ENCODE measurements around the gene NT5C.
"Not testable (repeated sequence)": the region's sequence is repeated elsewhere in the genome, so short reads cannot be mapped to it uniquely, and the experiment has no call there.

The NT5C gene

GRCh38 chr17:75131278-75132017, at the start of gene NT5C:
Gene NT5C, minus strand, starts transcription at chr17:75131742. Its CDS starts 35 bp downstream, at chr17:75131707.
- DNase-seq (ENCODE audit: extremely low read depth in 1 of 2, low read depth in 1 of 2) = peak in 1 of 2 donors; percentile 47

DNA sequence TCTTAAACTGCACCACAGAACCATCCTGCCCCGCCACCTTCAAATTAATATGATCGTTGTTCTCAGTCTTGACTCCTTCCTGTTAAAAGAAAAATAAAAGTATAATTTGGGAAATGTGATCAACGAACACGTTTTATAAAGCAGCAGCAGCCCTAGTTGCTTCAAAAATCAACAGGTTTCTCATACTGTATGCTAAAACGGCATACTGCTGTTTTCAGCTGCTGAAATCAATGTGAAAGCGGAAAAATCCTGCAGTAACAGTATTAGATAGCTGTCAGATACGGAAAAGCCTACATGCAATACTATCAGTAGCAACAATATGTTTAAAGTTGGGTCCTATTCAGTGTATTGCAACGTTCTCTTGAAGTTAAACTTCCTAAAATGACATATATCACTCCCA, 49.6 kb upstream of the NT5C start:
- no peak for DNase-seq (ENCODE audit: extremely low read depth in 1 of 2, low read depth in 1 of 2)

- no peak for DNase-seq (ENCODE audit: extremely low read depth in 1 of 2, low read depth in 1 of 2)
Observed at GRCh38 chr17:75178453-75178852, 46.9 kb upstream of the NT5C start.

DNA sequence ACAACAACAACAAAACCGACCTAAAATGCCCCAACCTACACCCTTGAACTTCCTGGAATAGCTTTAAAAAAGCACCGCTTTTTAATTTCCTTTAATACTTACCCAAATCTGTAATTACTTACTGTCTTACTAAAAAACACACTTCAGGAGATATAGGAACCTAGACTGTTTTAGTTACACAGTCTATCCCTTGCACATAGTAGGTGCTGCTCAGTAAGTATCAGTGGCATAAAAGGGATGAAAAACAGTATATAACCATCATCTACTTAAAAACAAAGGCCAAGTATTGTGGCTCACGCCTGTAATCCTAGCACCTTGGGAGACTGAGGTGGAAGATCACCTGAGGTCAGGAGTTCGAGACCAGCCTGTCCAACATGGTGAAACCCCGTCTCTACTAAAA, 45.1 kb upstream of the NT5C start:
- no peak for DNase-seq (ENCODE audit: extremely low read depth in 1 of 2, low read depth in 1 of 2)

DNA sequence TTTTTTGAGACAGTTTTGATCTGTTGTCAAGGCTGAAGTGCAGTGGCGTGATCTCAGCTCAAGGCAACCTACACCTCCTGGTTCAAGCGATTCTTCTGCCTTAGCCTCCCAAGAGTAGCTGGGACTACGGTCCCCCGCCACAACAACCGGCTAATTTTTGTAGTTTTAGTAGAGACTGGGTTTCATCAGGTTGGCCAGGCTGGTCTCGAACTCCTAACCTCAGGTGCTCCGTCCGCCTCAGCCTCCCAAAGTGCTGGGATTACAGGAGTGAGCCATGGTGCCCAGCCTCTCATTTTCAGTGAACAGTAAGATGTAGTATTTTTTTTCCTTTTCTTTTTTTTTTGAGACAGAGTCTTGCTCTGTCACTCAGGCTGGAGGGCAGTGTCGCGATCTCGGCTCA, 43.5 kb upstream of the NT5C start:
- no peak for DNase-seq (ENCODE audit: extremely low read depth in 1 of 2, low read depth in 1 of 2)

- no peak for DNase-seq (ENCODE audit: extremely low read depth in 1 of 2, low read depth in 1 of 2)
Observed at GRCh38 chr17:75173526-75173925, 42.0 kb upstream of the NT5C start.

DNA sequence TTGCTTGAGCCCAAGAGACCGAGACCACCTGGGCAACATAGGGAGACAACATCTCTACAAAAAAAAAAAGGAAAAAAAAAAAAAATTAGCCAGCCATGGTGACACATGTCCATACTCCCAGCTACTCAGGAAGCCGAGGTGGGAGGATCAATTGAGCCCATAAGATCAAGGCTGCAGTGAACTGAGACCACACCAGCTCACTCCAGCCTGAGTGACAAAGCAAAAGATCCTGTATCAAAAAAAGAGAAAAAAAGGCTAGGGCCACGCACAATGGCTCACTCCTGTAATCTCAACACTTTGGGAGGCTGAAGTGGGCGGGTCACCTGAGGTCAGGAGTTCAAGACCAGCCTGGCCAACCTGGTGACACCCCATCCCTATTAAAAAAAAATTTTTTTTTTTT, 37.5 kb upstream of the NT5C start:
- no peak for DNase-seq (ENCODE audit: extremely low read depth in 1 of 2, low read depth in 1 of 2)

- not testable (repeated sequence) for DNase-seq (ENCODE audit: extremely low read depth in 1 of 2, low read depth in 1 of 2)
Observed at GRCh38 chr17:75164606-75165005, 33.1 kb upstream of the NT5C start.

DNA sequence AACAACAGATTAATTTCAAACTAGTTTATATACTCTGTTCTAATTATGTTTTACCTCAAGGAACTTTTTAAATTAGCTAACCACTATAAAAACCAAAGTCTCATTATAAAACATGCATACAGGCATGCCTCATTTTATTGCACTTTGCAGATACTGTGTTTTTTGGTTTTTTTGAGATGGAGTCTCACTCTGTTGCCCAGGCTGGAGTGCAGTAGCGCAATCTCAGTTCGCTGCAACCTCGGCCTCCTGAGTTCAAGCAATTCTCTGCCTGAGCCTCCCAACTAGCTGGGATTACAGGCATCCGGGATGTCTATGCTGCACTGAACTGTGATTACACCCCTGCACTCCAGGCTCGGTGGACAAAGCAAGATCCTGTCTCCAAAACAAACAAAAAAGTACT, 31.5 kb upstream of the NT5C start:
- DNase-seq (ENCODE audit: extremely low read depth in 1 of 2, low read depth in 1 of 2) = no peak

DNA sequence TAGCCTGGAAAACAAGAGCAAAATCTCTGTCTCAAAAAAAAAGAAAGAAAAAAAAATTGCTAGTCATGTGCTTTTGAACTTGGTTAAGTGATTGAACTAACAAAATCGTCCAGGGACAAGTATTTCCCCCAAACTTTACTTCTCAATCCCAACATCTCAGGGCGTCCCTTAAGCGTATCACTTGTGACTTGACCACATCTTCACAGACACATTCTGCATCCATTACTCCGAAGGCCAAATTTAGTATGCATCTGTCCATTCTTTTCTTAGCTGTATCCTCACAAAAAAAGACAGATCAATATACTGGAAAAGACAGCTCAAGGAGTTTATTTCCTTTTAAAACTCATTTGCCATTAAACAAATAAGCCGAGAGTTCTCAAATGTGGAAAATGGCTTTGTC, 28.7 kb upstream of the NT5C start:
- DNase-seq (ENCODE audit: extremely low read depth in 1 of 2, low read depth in 1 of 2) = no peak

DNA sequence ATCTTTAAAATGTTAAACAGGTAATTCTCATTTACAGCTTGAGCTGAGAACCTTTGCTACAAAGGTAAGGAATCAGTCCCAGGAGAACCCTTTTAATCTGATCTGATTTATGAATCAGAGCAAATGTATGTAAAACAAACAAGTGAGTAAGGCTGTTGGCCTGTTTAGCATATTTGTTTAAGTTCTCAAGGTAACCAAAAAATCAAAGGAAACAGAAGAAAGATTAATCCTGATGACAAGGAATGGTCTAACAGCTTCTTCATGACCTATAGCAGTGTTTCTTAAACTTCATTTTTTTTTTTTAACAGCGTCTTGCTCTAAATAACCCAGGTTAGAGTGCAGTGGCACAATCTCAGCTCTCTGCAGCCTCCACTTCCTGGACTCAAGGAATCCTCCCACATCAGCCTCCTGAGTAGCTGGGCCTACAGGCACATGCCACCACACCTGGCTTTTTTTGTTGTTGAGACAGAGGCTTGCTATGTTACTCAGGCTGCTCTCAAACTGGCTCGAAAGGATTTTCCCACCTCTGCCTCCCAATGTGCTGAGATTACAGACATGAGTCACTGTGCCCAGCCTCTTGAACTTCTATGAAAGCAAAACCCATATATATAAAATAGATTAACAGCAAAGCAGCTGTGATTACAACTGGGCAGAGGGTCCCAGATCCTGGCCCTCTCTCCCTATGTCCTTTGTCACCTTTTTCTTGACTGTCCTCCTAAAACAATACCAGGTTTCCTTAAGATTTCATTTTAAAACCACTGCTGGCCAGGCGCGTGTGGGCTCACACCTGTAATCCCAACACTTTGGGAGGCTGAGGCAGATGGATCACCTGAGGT, 27.9 kb upstream of the NT5C start:
- no peak for DNase-seq (ENCODE audit: extremely low read depth in 1 of 2, low read depth in 1 of 2)

DNA sequence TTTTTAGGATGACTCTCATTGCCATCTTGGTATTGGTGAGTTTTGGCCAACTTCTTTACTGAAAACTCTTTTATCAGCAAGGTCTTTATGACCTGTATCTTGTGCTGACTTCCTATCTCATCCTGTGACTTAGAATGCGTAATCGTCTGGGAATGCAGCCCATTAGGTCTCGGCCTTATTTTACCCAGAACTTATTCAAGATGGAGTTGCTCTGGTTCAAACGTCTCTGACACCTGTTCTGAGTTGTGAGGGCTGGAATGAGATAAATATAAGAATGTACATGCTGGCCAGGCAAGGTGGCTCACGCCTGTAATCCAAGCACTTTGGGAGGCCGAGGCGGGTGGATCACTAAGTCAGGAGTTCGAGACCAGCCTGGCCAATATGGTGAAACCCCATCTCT, 26.9 kb upstream of the NT5C start:
- not testable (repeated sequence) for DNase-seq (ENCODE audit: extremely low read depth in 1 of 2, low read depth in 1 of 2)

- DNase-seq (ENCODE audit: extremely low read depth in 1 of 2, low read depth in 1 of 2) = no peak
Observed at GRCh38 chr17:75155191-75155601, 23.7 kb upstream of the NT5C start.

DNA sequence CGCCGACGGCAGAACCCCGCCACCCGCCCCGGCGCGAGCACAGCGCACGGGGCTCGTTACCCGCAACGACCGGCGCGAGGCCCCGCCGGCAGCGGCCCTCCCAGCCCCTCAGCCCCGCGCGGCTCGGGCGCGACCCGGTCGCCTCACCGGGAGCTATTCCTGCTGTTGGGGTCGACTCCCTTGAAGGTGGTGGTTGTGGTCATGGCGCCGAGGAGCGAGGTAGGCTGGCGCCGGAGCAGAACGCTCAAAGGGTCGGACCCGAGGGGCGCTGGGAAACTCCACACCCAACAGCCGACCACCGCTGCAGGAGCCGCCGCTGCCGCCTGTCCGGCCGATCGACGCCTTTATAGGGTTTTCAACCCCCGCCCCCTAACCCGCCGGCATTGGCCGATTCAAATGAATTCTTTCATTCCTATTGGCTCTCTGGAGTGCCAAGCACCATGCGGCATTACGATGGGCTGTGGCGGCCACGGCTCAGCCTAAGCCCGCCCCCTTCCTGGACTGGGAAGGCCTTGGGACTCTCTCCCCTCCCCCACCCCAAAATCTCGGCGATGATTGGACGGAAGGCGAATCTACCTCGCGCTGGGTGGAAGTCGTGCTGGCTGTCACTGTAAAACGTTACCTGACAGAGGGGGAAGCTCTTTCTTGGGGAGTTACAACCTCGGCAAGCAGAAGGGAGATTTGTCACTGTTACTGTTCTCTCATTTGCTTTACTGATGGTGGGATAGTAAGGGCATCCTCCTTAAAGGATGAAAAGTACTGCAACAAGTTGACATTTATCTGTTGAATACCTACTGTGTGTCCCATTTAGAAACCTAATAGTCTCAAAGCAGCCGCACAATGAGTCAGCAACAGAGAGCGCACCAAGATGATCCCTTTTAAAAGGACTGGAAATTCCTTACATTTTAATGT, 22.9 kb upstream of the NT5C start, which contains the start of gene JPT1:
JPT1 (minus strand) TSS at position 318 of the 912 bp plus-strand sequence; CDS start at position 203, 115 bp downstream.
- peak; percentile 93 for DNase-seq (ENCODE audit: extremely low read depth in 1 of 2, low read depth in 1 of 2)

DNA sequence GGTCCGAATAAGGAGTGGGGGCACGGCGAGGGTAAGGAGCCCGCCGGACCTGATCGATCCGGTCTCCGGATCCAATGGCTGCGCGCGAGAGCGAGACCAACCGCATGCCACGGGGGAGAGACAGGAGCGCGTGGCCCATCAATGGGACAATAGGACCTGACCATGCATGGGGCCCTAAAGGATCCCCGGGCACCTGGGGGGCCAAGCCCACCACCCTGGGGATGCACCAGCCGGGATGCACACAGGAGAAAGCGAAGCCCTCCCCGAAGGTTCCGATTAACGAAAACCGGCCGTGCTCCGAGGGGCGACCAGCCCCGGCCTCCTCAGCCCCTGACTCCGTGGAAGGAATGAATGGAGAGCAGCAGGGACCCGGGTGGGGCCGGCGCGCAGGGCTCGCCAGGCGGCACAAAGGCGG, 22.2 kb upstream of the NT5C start:
- DNase-seq (ENCODE audit: extremely low read depth in 1 of 2, low read depth in 1 of 2) = no peak

DNA sequence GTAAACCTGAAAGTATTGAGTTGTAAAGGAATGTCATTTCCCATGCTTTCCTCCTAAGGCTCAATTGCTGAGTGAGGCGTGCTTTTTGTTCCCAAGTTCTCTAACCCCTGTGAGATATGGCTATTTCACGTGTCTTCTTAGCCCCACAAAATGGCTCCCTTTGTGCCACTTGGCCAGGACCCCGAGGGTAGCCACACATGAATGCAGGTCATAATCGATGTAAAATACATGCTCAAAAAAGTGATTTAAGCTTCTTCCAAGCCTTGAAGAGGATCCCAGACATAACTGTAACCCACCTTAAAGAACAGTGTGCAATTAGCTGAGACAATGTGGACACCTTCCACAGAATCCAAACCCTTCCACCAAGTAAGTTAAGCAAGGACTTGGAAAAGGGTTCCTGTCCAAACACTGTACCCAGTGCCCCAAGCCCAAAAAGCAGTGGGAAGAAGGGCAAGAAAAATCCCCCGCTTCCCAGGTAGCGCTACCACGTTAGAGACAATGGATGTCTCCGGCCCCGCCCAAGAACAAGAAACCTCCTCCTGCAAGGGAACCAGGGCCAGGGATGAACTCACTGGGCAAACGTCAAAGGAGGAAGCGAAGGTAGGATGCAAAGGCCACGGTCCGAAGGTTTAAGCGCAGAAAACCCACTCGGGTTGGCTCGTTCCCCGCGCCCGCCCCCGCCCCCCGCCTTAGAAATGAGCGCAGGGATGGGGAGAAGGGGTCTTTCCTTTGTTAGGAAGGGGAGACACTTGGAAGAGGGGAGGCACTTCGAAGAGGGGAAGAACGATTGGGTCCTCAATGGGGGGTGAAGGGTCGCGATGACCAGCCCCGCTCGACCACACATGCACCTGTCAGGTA, 21.6 kb upstream of the NT5C start:
- DNase-seq (ENCODE audit: extremely low read depth in 1 of 2, low read depth in 1 of 2) = no peak

DNA sequence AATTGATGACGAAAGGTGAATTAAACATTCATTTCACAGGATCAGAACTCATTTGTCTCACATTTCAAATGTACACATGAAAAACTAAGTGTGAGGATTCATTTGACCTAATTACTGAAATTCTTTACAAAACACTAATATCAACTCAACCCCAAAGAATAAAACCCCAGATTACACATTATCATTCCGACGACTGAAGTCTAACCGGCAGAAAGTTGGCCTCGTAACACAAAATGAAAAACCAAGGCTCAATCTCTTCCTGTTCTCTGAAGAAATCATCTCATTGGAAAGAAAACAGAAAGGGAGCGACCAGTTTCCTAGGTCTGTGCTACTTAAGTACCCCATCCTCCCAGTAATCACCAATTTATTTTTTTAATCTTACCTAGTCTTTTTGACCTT, 21.0 kb upstream of the NT5C start:
- DNase-seq (ENCODE audit: extremely low read depth in 1 of 2, low read depth in 1 of 2) = no peak

GRCh38 chr17:75151930-75152329, 20.4 kb upstream of the NT5C start:
- DNase-seq (ENCODE audit: extremely low read depth in 1 of 2, low read depth in 1 of 2) = no peak

- no peak for DNase-seq (ENCODE audit: extremely low read depth in 1 of 2, low read depth in 1 of 2)
Observed at GRCh38 chr17:75147878-75148546, 16.5 kb upstream of the NT5C start.

GRCh38 chr17:75146592-75146991, 15.1 kb upstream of the NT5C start:
- no peak for DNase-seq (ENCODE audit: extremely low read depth in 1 of 2, low read depth in 1 of 2)

Data from activated CD8-positive, alpha-beta memory T cell treated with anti-CD3 and anti-CD28 coated beads for 1 hour (primary cell).